SK-N-SH treated with all-trans-retinoic acid at 6 μM for 48 hours (cell line): Measurements from ENCODE around the gene UNC5CL.

Experiments
- ATAC-seq: fragments of 200-7000 bp; cut with Tn5 transposase; 3 replicates; pipeline ENCODE4 v1.9.1; 2020; ENCODE audit warnings: mild to moderate bottlenecking, moderate library complexity
- BACH2 ChIP-seq: fragments of 250-450 bp; sonication (Bioruptor Pico); IDR thresholded peaks from 2 replicates; pipeline ENCODE4 v1.9.0; 2021; ENCODE audit warnings: mild to moderate bottlenecking, borderline replicate concordance
- CSDC2 ChIP-seq: fragments of 250-450 bp; sonication (Bioruptor Pico); IDR thresholded peaks from 2 replicates; pipeline ENCODE4 v1.5.0; 2020; ENCODE audit warnings: mild to moderate bottlenecking, moderate library complexity
- ESRRG ChIP-seq: fragments of 250-450 bp; sonication (Bioruptor Pico); IDR thresholded peaks from 2 replicates; pipeline ENCODE4 v1.6.1; 2021; ENCODE audit warnings: mild to moderate bottlenecking
- GLIS3 ChIP-seq: fragments of 250-450 bp; sonication (Bioruptor Pico); IDR thresholded peaks from 2 replicates; pipeline ENCODE4 v1.5.0; 2020; ENCODE audit warnings: mild to moderate bottlenecking, moderate library complexity
- ISL1 ChIP-seq: fragments of 250-450 bp; sonication (Bioruptor Pico); IDR thresholded peaks from 2 replicates; pipeline ENCODE4 v2.1.2; 2022; ENCODE audit warnings: mild to moderate bottlenecking, moderate library complexity
- OSR1 ChIP-seq: fragments of 250-450 bp; sonication (Bioruptor Pico); IDR thresholded peaks from 2 replicates; pipeline ENCODE4 v1.8.0; 2022; ENCODE audit warnings: moderate library complexity, mild to moderate bottlenecking, inconsistent platforms
- PPARA ChIP-seq: fragments of 250-450 bp; sonication (Bioruptor Pico); IDR thresholded peaks from 2 replicates; pipeline ENCODE4 v1.5.0; 2020; ENCODE audit warnings: mild to moderate bottlenecking, borderline replicate concordance
- RARB ChIP-seq: fragments of 250-450 bp; sonication (Bioruptor Pico); IDR thresholded peaks from 2 replicates; pipeline ENCODE4 v1.8.0; 2021; ENCODE audit warnings: mild to moderate bottlenecking, moderate library complexity
- SNAI2 ChIP-seq: fragments of 250-450 bp; sonication (Bioruptor Pico); IDR thresholded peaks from 2 replicates; pipeline ENCODE4 v1.5.0; 2020; ENCODE audit warnings: mild to moderate bottlenecking, moderate library complexity
- TCF4 ChIP-seq: fragments of 250-450 bp; sonication (Bioruptor Pico); IDR thresholded peaks from 2 replicates; pipeline ENCODE4 v1.8.0; 2021; ENCODE audit warnings: mild to moderate bottlenecking, moderate library complexity, borderline replicate concordance
- TOX ChIP-seq: fragments of 250-450 bp; sonication (Bioruptor Pico); IDR thresholded peaks from 2 replicates; pipeline ENCODE4 v1.8.0; 2021; ENCODE audit warnings: mild to moderate bottlenecking, moderate library complexity, borderline replicate concordance
- ZC3H10 ChIP-seq: fragments of 250-450 bp; sonication (Bioruptor Pico); IDR thresholded peaks from 2 replicates; pipeline ENCODE4 v1.5.1; 2021; ENCODE audit warnings: mild to moderate bottlenecking, moderate library complexity
- ZFP3 ChIP-seq: fragments of 250-450 bp; sonication (Bioruptor Pico); IDR thresholded peaks from 2 replicates; pipeline ENCODE4 v1.5.0; 2020; ENCODE audit warnings: mild to moderate bottlenecking, moderate library complexity
- ZFP30 ChIP-seq: fragments of 450-650 bp; formaldehyde crosslinking; IDR thresholded peaks from 2 replicates; pipeline ENCODE4 v1.5.0; 2022; ENCODE audit warnings: mild to moderate bottlenecking, moderate library complexity
- ZNF565 ChIP-seq: fragments of 450-650 bp; formaldehyde crosslinking; conservative IDR thresholded peaks from 2 replicates; pipeline ENCODE4 v1.5.0; 2020; ENCODE audit warnings: low read depth, mild to moderate bottlenecking, moderate library complexity
- ZNF70 ChIP-seq: fragments of 450-650 bp; formaldehyde crosslinking; IDR thresholded peaks from 2 replicates; pipeline ENCODE4 v1.5.0; 2020; ENCODE audit warnings: mild to moderate bottlenecking, moderate library complexity
- ZNF8 ChIP-seq: fragments of 450-650 bp; formaldehyde crosslinking; IDR thresholded peaks from 2 replicates; pipeline ENCODE4 v1.5.0; 2020; ENCODE audit warnings: mild to moderate bottlenecking, moderate library complexity
- TF ChIP-seq, protein P1 (sequence below): fragments of 250-450 bp; sonication (Bioruptor Pico); IDR thresholded peaks from 2 replicates; pipeline ENCODE4 v1.5.1; 2021; ENCODE audit warnings: mild to moderate bottlenecking, moderate library complexity
- TF ChIP-seq, protein P2 (sequence below): fragments of 250-450 bp; sonication (Bioruptor Pico); IDR thresholded peaks from 2 replicates; pipeline ENCODE4 v1.5.0; 2020; ENCODE audit warnings: mild to moderate bottlenecking, moderate library complexity
- TF ChIP-seq, protein P3 (sequence below): fragments of 250-450 bp; sonication (Bioruptor Pico); IDR thresholded peaks from 2 replicates; pipeline ENCODE4 v1.8.0; 2021; ENCODE audit warnings: low read depth, mild to moderate bottlenecking, moderate library complexity, borderline replicate concordance
- TF ChIP-seq, protein P4 (sequence below): fragments of 250-450 bp; sonication (Bioruptor Pico); IDR thresholded peaks from 2 replicates; pipeline ENCODE4 v1.5.1; 2020; ENCODE audit warnings: low read depth, mild to moderate bottlenecking, moderate library complexity
- TF ChIP-seq, protein P5 (sequence below): fragments of 250-450 bp; sonication (Bioruptor Pico); IDR thresholded peaks from 2 replicates; pipeline ENCODE4 v1.8.0; 2020; ENCODE audit warnings: mild to moderate bottlenecking, moderate library complexity, borderline replicate concordance

The UNC5CL gene

DNA sequence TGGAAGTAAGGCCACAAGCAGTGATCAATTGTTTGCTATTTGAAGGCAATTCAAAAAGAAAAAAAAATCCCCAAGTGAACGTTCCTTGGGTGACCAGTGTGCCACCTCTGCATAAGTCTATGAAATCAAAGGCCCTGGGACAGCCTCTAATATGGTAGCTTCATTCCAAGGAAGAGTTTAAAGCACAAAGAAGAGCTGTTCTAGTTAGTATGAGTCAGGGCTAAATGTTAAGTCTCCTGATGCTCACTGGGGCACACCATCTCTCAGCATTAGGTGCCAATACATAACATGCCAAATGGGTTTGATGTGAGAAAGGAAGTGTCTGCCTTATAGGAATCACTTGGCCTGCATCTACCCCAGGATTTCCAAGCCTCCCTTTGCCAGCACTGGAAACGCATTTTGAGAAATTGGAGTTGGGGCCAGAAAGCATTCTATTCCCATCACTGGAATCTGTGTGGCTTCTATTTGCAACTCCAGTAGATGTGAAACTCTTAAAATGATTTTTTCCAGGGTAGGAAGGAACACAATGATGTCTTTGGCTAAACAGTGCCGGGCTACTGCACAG is 13.0 kb downstream of the UNC5CL start:
- no peak for TF ChIP-seq TOX (CRISPR knock-in tag)
- TF ChIP-seq, all 23 proteins: peak for 0

DNA sequence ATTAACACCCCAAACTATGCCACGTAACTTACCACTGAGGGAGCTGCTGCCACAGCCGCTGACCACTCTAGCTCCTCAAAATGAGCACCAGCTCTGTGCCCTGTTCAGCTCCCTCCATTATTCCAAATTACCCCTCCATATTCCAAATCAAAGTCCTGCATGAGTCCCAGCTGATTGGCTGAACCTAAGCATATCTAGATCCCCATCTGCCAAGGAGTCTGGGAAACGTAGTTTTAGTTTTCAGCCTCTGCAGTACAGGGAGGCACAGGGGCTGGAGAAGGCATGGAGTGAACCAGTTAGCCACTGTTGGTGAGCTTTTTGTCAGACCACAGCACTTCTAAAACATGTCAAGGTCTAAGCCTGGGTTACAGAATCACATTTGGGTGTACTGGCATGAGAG is 15.9 kb downstream of the UNC5CL start:
- TF ChIP-seq TOX (CRISPR knock-in tag) (no peak), ZFP30 (no peak), GLIS3 (CRISPR knock-in tag) (no peak), ISL1 (CRISPR knock-in tag) (no peak), TCF4 (CRISPR knock-in tag) (no peak), SNAI2 (no peak), ZNF565 (no peak)
- TF ChIP-seq, protein P1, sequence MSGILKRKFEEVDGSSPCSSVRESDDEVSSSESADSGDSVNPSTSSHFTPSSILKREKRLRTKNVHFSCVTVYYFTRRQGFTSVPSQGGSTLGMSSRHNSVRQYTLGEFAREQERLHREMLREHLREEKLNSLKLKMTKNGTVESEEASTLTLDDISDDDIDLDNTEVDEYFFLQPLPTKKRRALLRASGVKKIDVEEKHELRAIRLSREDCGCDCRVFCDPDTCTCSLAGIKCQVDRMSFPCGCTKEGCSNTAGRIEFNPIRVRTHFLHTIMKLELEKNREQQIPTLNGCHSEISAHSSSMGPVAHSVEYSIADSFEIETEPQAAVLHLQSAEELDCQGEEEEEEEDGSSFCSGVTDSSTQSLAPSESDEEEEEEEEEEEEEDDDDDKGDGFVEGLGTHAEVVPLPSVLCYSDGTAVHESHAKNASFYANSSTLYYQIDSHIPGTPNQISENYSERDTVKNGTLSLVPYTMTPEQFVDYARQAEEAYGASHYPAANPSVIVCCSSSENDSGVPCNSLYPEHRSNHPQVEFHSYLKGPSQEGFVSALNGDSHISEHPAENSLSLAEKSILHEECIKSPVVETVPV (CRISPR knock-in tag) = no peak
- TF ChIP-seq, protein P2, sequence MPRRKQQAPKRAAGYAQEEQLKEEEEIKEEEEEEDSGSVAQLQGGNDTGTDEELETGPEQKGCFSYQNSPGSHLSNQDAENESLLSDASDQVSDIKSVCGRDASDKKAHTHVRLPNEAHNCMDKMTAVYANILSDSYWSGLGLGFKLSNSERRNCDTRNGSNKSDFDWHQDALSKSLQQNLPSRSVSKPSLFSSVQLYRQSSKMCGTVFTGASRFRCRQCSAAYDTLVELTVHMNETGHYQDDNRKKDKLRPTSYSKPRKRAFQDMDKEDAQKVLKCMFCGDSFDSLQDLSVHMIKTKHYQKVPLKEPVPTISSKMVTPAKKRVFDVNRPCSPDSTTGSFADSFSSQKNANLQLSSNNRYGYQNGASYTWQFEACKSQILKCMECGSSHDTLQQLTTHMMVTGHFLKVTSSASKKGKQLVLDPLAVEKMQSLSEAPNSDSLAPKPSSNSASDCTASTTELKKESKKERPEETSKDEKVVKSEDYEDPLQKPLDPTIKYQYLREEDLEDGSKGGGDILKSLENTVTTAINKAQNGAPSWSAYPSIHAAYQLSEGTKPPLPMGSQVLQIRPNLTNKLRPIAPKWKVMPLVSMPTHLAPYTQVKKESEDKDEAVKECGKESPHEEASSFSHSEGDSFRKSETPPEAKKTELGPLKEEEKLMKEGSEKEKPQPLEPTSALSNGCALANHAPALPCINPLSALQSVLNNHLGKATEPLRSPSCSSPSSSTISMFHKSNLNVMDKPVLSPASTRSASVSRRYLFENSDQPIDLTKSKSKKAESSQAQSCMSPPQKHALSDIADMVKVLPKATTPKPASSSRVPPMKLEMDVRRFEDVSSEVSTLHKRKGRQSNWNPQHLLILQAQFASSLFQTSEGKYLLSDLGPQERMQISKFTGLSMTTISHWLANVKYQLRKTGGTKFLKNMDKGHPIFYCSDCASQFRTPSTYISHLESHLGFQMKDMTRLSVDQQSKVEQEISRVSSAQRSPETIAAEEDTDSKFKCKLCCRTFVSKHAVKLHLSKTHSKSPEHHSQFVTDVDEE (CRISPR knock-in tag) = no peak
- TF ChIP-seq, protein P3, sequence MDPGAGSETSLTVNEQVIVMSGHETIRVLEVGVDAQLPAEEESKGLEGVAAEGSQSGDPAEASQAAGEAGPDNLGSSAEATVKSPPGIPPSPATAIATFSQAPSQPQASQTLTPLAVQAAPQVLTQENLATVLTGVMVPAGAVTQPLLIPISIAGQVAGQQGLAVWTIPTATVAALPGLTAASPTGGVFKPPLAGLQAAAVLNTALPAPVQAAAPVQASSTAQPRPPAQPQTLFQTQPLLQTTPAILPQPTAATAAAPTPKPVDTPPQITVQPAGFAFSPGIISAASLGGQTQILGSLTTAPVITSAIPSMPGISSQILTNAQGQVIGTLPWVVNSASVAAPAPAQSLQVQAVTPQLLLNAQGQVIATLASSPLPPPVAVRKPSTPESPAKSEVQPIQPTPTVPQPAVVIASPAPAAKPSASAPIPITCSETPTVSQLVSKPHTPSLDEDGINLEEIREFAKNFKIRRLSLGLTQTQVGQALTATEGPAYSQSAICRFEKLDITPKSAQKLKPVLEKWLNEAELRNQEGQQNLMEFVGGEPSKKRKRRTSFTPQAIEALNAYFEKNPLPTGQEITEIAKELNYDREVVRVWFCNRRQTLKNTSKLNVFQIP = no peak
- ATAC-seq = no peak

More for the DNA sequence above, 13.0 kb downstream of the UNC5CL start:
- no peak for ATAC-seq

DNA sequence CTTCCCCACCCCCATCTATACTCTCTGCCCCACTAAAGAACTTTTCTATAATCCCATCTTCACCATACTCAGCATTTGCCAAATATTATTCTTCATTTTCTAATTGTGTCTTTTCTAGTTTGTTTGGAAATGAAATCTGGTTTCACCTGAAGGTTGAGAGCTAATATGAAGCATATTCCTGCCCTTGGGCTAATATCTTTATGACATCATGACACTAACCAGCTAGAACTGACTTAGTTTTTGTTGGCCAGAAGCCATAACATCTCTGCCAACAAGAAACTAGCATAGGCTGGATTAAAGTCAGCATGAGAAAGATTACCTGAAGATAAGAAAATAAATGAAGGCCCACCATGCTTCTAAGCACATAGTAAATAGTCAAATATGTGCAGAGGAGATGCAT is 16.7 kb downstream of the UNC5CL start:
- peak; percentile 26; the same call in 2 of the 3 replicates for ATAC-seq
- TF ChIP-seq ZNF565 = no peak
- TF ChIP-seq, protein P3 = no peak
- no peak for TF ChIP-seq RARB
- TF ChIP-seq ZC3H10 = no peak
- TF ChIP-seq BACH2 (CRISPR knock-in tag) = no peak
- TF ChIP-seq OSR1 (CRISPR knock-in tag) = no peak
- TF ChIP-seq ZNF8 (CRISPR knock-in tag) = no peak
- no peak for TF ChIP-seq ZNF70 (CRISPR knock-in tag)
- TF ChIP-seq ZFP3 (CRISPR knock-in tag) = no peak
- TF ChIP-seq ZFP30 = no peak
- TF ChIP-seq ISL1 (CRISPR knock-in tag) = peak; percentile 59; the same call in 1 of the 2 replicates
- TF ChIP-seq, protein P1 (CRISPR knock-in tag) = no peak
- TF ChIP-seq ESRRG (CRISPR knock-in tag) = no peak
- no peak for TF ChIP-seq SNAI2
- TF ChIP-seq, protein P4, sequence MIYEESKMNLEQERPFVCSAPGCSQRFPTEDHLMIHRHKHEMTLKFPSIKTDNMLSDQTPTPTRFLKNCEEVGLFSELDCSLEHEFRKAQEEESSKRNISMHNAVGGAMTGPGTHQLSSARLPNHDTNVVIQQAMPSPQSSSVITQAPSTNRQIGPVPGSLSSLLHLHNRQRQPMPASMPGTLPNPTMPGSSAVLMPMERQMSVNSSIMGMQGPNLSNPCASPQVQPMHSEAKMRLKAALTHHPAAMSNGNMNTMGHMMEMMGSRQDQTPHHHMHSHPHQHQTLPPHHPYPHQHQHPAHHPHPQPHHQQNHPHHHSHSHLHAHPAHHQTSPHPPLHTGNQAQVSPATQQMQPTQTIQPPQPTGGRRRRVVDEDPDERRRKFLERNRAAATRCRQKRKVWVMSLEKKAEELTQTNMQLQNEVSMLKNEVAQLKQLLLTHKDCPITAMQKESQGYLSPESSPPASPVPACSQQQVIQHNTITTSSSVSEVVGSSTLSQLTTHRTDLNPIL (CRISPR knock-in tag) = no peak
- no peak for TF ChIP-seq GLIS3 (CRISPR knock-in tag)
- no peak for TF ChIP-seq CSDC2 (CRISPR knock-in tag)
- no peak for TF ChIP-seq PPARA (CRISPR knock-in tag)
- peak; percentile 82 for TF ChIP-seq TCF4 (CRISPR knock-in tag)
- TF ChIP-seq, protein P5, sequence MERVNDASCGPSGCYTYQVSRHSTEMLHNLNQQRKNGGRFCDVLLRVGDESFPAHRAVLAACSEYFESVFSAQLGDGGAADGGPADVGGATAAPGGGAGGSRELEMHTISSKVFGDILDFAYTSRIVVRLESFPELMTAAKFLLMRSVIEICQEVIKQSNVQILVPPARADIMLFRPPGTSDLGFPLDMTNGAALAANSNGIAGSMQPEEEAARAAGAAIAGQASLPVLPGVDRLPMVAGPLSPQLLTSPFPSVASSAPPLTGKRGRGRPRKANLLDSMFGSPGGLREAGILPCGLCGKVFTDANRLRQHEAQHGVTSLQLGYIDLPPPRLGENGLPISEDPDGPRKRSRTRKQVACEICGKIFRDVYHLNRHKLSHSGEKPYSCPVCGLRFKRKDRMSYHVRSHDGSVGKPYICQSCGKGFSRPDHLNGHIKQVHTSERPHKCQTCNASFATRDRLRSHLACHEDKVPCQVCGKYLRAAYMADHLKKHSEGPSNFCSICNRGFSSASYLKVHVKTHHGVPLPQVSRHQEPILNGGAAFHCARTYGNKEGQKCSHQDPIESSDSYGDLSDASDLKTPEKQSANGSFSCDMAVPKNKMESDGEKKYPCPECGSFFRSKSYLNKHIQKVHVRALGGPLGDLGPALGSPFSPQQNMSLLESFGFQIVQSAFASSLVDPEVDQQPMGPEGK = no peak
- TF ChIP-seq, protein P2 (CRISPR knock-in tag) = peak; percentile 61; the same call in 1 of the 2 replicates
- no peak for TF ChIP-seq TOX (CRISPR knock-in tag)
